ENCODE data around the gene MARCHF2. TPM values are rescaled to one million over a fixed set of nuclear protein-coding genes. Genes with fewer than 3 reads are reported as not detected.

The MARCHF2 gene
- total and polyA plus RNA-seq, 2 donors (not counting 1 experiment from before 2014, with no cell fraction given) = 22.9 to 52.6 TPM

- no peaks in the 10 kb centered on the region for H3K9me3 Mint-ChIP-seq (ENCODE audit: insufficient read depth)
- no peaks in the 10 kb centered on the region for H3K27me3 ChIP-seq (replicated peaks in 1 of 4; ENCODE audit: control extremely low read depth in 1 of 4, control insufficient read depth in 3 of 4, insufficient read depth in 4 of 4, low read length in 3 of 4)
- no peaks in the 10 kb centered on the region for H3K9me3 ChIP-seq (ENCODE audit: control extremely low read depth in 1 of 3, control insufficient read depth in 2 of 3, insufficient read depth in 1 of 3, low read length in 2 of 3)
- no peak for DNase-seq
- peaks cover 39% of the 10 kb centered on the region for H4K20me1 ChIP-seq (ENCODE audit: control insufficient read depth, insufficient read depth, low read length, poor library complexity, severe bottlenecking)
- H3K27ac ChIP-seq (ENCODE audit: low read length in 2 of 2) = no peak overlapping the region
- no peak overlapping the region for H3K4me3 Mint-ChIP-seq
- POLR2A ChIA-PET = no interaction called here
- 99% methylated on average over 21 of the region's 21 CpGs for WGBS (ENCODE audit: insufficient coverage)
- H3K79me2 ChIP-seq (ENCODE audit: control insufficient read depth, insufficient read depth, low read length) = peaks cover 16% of the 10 kb centered on the region
- no peak overlapping the region for H3K9ac ChIP-seq (ENCODE audit: low read length)
- no peak overlapping the region for H3K4me3 ChIP-seq (ENCODE audit: control extremely low read depth in 1 of 5, extremely low read depth in 1 of 5, insufficient read depth in 1 of 5, low read depth in 2 of 5, low read length in 4 of 5)
- H3K27ac Mint-ChIP-seq = no peak overlapping the region
- H3K4me1 Mint-ChIP-seq = peaks cover 4% of the 10 kb centered on the region
- no peak overlapping the region for H2AFZ ChIP-seq (ENCODE audit: insufficient read depth, low read depth, low read length, poor library complexity, severe bottlenecking)
- peaks cover 0 to 35% of the 10 kb centered on the region in 2 experiments for H3K36me3 ChIP-seq (replicated peaks in 1 of 2; ENCODE audit: control extremely low read depth in 1 of 2, control insufficient read depth in 1 of 2, extremely low read depth in 1 of 2, insufficient read depth in 2 of 2, low read length in 1 of 2)
- H3K4me2 ChIP-seq (replicated peaks; ENCODE audit: low read depth, low read length, poor library complexity, severe bottlenecking) = no peak overlapping the region
- no peaks in the 10 kb centered on the region for H3K4me1 ChIP-seq (ENCODE audit: control insufficient read depth in 2 of 2, insufficient read depth in 2 of 2, low read length in 2 of 2)
- TF ChIP-seq, protein P1, sequence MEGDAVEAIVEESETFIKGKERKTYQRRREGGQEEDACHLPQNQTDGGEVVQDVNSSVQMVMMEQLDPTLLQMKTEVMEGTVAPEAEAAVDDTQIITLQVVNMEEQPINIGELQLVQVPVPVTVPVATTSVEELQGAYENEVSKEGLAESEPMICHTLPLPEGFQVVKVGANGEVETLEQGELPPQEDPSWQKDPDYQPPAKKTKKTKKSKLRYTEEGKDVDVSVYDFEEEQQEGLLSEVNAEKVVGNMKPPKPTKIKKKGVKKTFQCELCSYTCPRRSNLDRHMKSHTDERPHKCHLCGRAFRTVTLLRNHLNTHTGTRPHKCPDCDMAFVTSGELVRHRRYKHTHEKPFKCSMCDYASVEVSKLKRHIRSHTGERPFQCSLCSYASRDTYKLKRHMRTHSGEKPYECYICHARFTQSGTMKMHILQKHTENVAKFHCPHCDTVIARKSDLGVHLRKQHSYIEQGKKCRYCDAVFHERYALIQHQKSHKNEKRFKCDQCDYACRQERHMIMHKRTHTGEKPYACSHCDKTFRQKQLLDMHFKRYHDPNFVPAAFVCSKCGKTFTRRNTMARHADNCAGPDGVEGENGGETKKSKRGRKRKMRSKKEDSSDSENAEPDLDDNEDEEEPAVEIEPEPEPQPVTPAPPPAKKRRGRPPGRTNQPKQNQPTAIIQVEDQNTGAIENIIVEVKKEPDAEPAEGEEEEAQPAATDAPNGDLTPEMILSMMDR (IDR thresholded peaks at IDR 0.05) = no peak
- no peak for TF ChIP-seq EZH2 (IDR thresholded peaks at IDR 0.05; ENCODE audit: borderline replicate concordance, insufficient read depth, low read depth, low read length, poor library complexity, severe bottlenecking)
- CTCF ChIA-PET = no interaction called here
- intact Hi-C loops (cut with micrococcal nuclease) = no loop called here
- no peaks in the 10 kb centered on the region for H3K27me3 Mint-ChIP-seq
- ATAC-seq (ENCODE audit: low read depth) = no peak
These were observed 11.1 kb upstream of the MARCHF2 start for GRCh38 chr19:8401981-8402411.

- no peaks in the 10 kb centered on the region for H3K9me3 ChIP-seq (ENCODE audit: control extremely low read depth in 1 of 3, control insufficient read depth in 2 of 3, insufficient read depth in 1 of 3, low read length in 2 of 3)
- no peaks in the 10 kb centered on the region for H3K4me1 ChIP-seq (ENCODE audit: control insufficient read depth in 2 of 2, insufficient read depth in 2 of 2, low read length in 2 of 2)
- H3K36me3 ChIP-seq (replicated peaks in 1 of 2; ENCODE audit: control extremely low read depth in 1 of 2, control insufficient read depth in 1 of 2, extremely low read depth in 1 of 2, insufficient read depth in 2 of 2, low read length in 1 of 2) = peaks cover 0 to 35% of the 10 kb centered on the region in 2 experiments
- no peak overlapping the region for H3K27ac Mint-ChIP-seq
- no peaks in the 10 kb centered on the region for H3K27me3 ChIP-seq (replicated peaks in 1 of 4; ENCODE audit: control extremely low read depth in 1 of 4, control insufficient read depth in 3 of 4, insufficient read depth in 4 of 4, low read length in 3 of 4)
- no peak overlapping the region for H2AFZ ChIP-seq (ENCODE audit: insufficient read depth, low read depth, low read length, poor library complexity, severe bottlenecking)
- H3K4me3 Mint-ChIP-seq = no peak overlapping the region
- WGBS (ENCODE audit: insufficient coverage) = 96% methylated on average over 43 of the region's 44 CpGs
- no peak overlapping the region for H3K9ac ChIP-seq (ENCODE audit: low read length)
- H3K4me3 ChIP-seq (ENCODE audit: control extremely low read depth in 1 of 5, extremely low read depth in 1 of 5, insufficient read depth in 1 of 5, low read depth in 2 of 5, low read length in 4 of 5) = no peak overlapping the region
- DNase-seq = no peak
- H3K4me2 ChIP-seq (replicated peaks; ENCODE audit: low read depth, low read length, poor library complexity, severe bottlenecking) = no peak overlapping the region
- peaks cover 26% of the 10 kb centered on the region for H4K20me1 ChIP-seq (ENCODE audit: control insufficient read depth, insufficient read depth, low read length, poor library complexity, severe bottlenecking)
- no peak for ATAC-seq (ENCODE audit: low read depth)
- intact Hi-C loops (cut with micrococcal nuclease) = no loop called here
- H3K4me1 Mint-ChIP-seq = no peaks in the 10 kb centered on the region
- CTCF ChIA-PET = no interaction called here
- H3K27me3 Mint-ChIP-seq = no peaks in the 10 kb centered on the region
- peaks cover 4% of the 10 kb centered on the region for H3K79me2 ChIP-seq (ENCODE audit: control insufficient read depth, insufficient read depth, low read length)
- H3K9me3 Mint-ChIP-seq (ENCODE audit: insufficient read depth) = no peaks in the 10 kb centered on the region
- POLR2A ChIA-PET = no interaction called here
- TF ChIP-seq, protein P1 (IDR thresholded peaks at IDR 0.05) = no peak
- no peak for TF ChIP-seq EZH2 (IDR thresholded peaks at IDR 0.05; ENCODE audit: borderline replicate concordance, insufficient read depth, low read depth, low read length, poor library complexity, severe bottlenecking)
- no peak overlapping the region for H3K27ac ChIP-seq (ENCODE audit: low read length in 2 of 2)
These were observed 9.8 kb upstream of the MARCHF2 start for GRCh38 chr19:8403098-8403819.
